PFSK-1 (cell line): Measurements from ENCODE around the gene TSHB.

Experiments
- FOXP2 ChIP-seq: optimal IDR thresholded peaks from 2 replicates; pipeline ENCODE3; 2011; ENCODE audit warnings: borderline replicate concordance, control low read depth, inconsistent platforms; ENCODE audit not compliant: insufficient read depth; ENCODE audit errors: extremely low read length, extremely low read depth
- POLR2AphosphoS5 ChIP-seq: IDR thresholded peaks from 2 replicates; pipeline ENCODE4 v1.6.1; 2012; ENCODE audit warnings: low read depth, mild to moderate bottlenecking, control low read depth, low read length, moderate library complexity
- SIN3A ChIP-seq: IDR thresholded peaks from 2 replicates; pipeline ENCODE4 v1.6.1; 2012; ENCODE audit warnings: mild to moderate bottlenecking, low read length, moderate library complexity, borderline replicate concordance; ENCODE audit not compliant: insufficient read depth
- TAF1 ChIP-seq: IDR thresholded peaks from 2 replicates; pipeline ENCODE4 v1.6.1; 2012; ENCODE audit warnings: low read length, control low read depth, borderline replicate concordance; ENCODE audit not compliant: insufficient read depth
- TF ChIP-seq, protein P1 (sequence below), 2 experiments: IDR thresholded peaks; 2 replicates each; pipeline versions ENCODE4 v1.6.1 to v1.8.0; 2011 to 2012; ENCODE audit warnings: low read depth in 2 of 2, low read length in 2 of 2, control low read depth in 1 of 2, inconsistent platforms in 1 of 2, mild to moderate bottlenecking in 1 of 2, moderate library complexity in 1 of 2; ENCODE audit not compliant: insufficient read depth in 1 of 2

TSHB gene

DNA sequence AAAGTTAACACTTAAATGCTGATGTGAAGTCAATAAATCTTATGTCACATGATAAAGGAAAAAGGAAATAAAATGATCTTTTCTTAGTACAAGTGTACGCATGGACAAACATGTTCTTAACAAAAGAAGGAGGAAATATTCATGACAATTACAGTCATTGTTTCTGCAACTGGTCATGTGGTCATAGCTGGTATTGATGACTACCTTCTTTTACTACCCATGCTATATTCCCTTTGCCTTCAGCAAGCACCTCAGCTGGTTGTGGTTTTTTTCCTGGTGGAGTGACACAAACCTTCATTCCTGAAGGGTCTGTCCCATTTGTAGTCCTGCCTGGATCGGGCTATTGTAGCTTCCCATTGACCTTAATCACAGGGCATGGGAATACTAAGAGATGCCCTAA, 23.4 kb upstream of the TSHB start:
- TF ChIP-seq TAF1 (no peak), FOXP2 (no peak), POLR2AphosphoS5 (no peak), SIN3A (no peak)
- TF ChIP-seq, protein P1, sequence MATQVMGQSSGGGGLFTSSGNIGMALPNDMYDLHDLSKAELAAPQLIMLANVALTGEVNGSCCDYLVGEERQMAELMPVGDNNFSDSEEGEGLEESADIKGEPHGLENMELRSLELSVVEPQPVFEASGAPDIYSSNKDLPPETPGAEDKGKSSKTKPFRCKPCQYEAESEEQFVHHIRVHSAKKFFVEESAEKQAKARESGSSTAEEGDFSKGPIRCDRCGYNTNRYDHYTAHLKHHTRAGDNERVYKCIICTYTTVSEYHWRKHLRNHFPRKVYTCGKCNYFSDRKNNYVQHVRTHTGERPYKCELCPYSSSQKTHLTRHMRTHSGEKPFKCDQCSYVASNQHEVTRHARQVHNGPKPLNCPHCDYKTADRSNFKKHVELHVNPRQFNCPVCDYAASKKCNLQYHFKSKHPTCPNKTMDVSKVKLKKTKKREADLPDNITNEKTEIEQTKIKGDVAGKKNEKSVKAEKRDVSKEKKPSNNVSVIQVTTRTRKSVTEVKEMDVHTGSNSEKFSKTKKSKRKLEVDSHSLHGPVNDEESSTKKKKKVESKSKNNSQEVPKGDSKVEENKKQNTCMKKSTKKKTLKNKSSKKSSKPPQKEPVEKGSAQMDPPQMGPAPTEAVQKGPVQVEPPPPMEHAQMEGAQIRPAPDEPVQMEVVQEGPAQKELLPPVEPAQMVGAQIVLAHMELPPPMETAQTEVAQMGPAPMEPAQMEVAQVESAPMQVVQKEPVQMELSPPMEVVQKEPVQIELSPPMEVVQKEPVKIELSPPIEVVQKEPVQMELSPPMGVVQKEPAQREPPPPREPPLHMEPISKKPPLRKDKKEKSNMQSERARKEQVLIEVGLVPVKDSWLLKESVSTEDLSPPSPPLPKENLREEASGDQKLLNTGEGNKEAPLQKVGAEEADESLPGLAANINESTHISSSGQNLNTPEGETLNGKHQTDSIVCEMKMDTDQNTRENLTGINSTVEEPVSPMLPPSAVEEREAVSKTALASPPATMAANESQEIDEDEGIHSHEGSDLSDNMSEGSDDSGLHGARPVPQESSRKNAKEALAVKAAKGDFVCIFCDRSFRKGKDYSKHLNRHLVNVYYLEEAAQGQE (IDR thresholded peaks at IDR 0.05; ENCODE audit: insufficient read depth in 1 of 2, low read depth in 2 of 2, low read length in 2 of 2), result no peak

DNA sequence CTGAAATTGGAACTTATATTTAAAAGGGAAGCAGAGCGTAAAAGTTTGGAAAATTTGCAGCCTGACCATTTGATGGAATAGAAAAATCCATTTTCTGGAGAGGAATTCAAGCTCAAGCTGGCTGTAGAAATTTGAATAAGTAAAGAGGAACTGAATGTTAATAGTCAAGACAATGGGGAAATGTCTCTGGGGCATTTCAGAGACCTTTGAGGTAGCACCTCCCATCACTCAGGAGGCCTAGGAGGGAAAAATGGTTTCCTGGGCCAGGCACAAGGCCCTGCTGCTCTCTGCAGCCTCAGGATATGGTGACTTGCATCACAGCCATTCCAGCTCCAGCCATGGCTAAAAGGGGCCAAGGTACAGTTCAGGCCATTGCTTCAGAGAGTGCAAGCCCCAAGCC, 17.6 kb upstream of the TSHB start:
- TF ChIP-seq SIN3A, result no peak
- no peak for TF ChIP-seq TAF1
- no peak for TF ChIP-seq POLR2AphosphoS5
- TF ChIP-seq, protein P1 (IDR thresholded peaks at IDR 0.05; ENCODE audit: insufficient read depth in 1 of 2, low read depth in 2 of 2, low read length in 2 of 2), result no peak
- no peak for TF ChIP-seq FOXP2

DNA sequence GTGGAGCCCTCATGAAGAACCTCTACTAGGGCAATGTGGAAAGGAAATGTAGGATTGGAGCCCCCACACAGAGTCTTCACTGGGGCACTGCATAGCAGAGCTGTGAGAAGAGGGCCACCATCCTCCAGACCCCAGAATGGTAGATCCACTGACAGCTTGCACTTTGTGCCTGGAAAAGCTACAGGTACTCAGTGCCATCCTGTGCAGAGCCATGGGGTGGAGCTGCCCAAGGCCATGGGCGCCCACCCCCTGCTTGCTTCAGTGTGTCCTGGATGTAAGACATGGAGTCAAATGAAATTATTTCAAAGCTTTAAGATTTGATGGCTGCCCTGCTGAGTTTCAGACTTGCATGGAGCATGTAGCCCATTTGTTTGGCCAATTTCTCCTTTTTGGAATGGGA, 17.2 kb upstream of the TSHB start:
- TF ChIP-seq, protein P1 (IDR thresholded peaks at IDR 0.05; ENCODE audit: insufficient read depth in 1 of 2, low read depth in 2 of 2, low read length in 2 of 2), result no peak
- no peak for TF ChIP-seq POLR2AphosphoS5
- no peak for TF ChIP-seq SIN3A
- no peak for TF ChIP-seq FOXP2
- TF ChIP-seq TAF1, result no peak

DNA sequence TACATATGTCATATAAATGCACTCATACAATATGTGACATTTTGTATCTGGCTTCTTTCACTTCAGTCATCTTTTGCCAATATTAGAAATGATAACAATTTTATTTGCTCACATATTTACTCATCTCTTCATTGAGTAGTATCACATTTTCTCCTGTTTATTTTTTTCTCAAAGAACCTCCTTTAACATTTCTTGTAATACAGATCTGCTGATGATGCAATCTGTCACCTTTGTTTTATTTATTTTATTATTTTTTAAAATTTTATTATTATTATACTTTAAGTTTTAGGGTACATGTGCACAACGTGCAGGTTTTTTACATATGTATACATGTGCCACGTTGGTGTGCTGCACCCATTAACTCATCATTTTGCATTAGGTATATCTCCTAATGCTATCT, 15.8 kb upstream of the TSHB start:
- no peak for TF ChIP-seq SIN3A
- TF ChIP-seq, protein P1 (IDR thresholded peaks at IDR 0.05; ENCODE audit: insufficient read depth in 1 of 2, low read depth in 2 of 2, low read length in 2 of 2), result no peak
- TF ChIP-seq POLR2AphosphoS5, result no peak
- no peak for TF ChIP-seq TAF1
- no peak for TF ChIP-seq FOXP2

DNA sequence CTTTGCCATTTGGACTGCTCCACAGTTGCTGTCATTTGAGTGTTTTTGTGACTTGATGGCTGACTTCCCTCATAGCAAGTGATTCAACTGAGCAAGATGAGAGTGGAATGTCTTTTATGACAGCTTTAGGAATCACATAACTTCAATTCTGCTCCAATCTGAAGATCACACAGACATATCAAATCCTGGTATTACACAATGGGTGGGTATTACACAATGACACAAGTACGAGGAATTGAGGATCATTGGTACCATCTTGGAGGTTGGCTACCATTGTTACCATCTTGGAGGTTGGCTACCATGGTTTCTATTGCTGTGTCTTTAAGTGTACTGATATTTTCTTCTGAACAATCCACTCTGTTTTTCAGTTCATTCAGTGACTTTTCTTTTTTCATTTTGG, 8.5 kb upstream of the TSHB start:
- no peak for TF ChIP-seq FOXP2
- TF ChIP-seq TAF1, result no peak
- TF ChIP-seq SIN3A, result no peak
- TF ChIP-seq, protein P1 (IDR thresholded peaks at IDR 0.05; ENCODE audit: insufficient read depth in 1 of 2, low read depth in 2 of 2, low read length in 2 of 2), result no peak
- TF ChIP-seq POLR2AphosphoS5, result no peak
